Activated naive CD8-positive, alpha-beta T cell treated with anti-CD3 and anti-CD28 coated beads for 36 hours (primary cell): ENCODE data around the gene TNIK. TPM values are rescaled to one million over a fixed set of nuclear protein-coding genes. Genes with fewer than 3 reads are reported as not detected.
"Not testable (repeated sequence)": the region's sequence is repeated elsewhere in the genome, so short reads cannot be mapped to it uniquely, and the experiment has no call there.

Source experiments
- DNase-seq: peaks from one replicate; pipeline ENCODE4 v3.0.0; 2021
- H3K27ac Mint-ChIP-seq: one replicate; pipeline ENCODE4 v1.8.0; 2022; ENCODE audit warnings: mild to moderate bottlenecking, moderate library complexity, mixed read lengths
- H3K27me3 Mint-ChIP-seq: one replicate; pipeline ENCODE4 v1.8.0; 2022; ENCODE audit warnings: mild to moderate bottlenecking, mixed read lengths
- H3K36me3 Mint-ChIP-seq: one replicate; pipeline ENCODE4 v1.8.0; 2021; ENCODE audit warnings: mild to moderate bottlenecking, mixed read lengths
- H3K4me1 Mint-ChIP-seq: one replicate; pipeline ENCODE4 v1.8.0; 2021; ENCODE audit warnings: mixed read lengths
- H3K4me3 Mint-ChIP-seq: one replicate; pipeline ENCODE4 v1.8.0; 2022; ENCODE audit warnings: mild to moderate bottlenecking, moderate library complexity, mixed read lengths
- H3K9me3 Mint-ChIP-seq: one replicate; pipeline ENCODE4 v1.8.0; 2022; ENCODE audit warnings: mixed read lengths
- total RNA-seq, 2 experiments: library from RNA; stranded (reverse); gene quantifications; one replicate each; pipeline ENCODE4 v1.2.3, GENCODE V29; 2021

The TNIK gene
- total RNA-seq, 2 experiments from 2014 or later, result 21.3 to 24.6 TPM

DNA sequence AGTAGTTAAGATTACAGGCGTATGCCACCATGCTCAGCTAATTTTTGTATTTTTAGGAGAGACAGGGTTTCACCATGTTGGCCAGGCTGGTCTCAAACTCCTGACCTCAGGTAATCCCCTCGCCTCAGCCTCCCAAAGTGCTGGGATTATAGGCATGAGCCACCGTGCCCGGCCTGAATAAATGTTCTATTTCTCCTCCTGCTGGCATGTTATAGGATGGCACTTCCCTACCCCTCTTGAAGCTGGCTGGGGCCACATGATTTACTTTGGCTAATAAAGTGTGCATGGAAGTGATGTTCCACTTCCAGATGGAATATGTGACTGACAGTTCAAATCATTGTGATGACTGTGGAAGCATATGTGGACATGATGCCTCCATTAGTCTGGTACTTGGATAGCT lies 77.9 kb downstream of the TNIK start:
- not testable (repeated sequence) for H3K27me3 Mint-ChIP-seq, H3K27ac Mint-ChIP-seq, DNase-seq, H3K9me3 Mint-ChIP-seq, H3K4me3 Mint-ChIP-seq, H3K36me3 Mint-ChIP-seq
- H3K4me1 Mint-ChIP-seq, result peaks cover 36% of the 10 kb centered on the region

DNA sequence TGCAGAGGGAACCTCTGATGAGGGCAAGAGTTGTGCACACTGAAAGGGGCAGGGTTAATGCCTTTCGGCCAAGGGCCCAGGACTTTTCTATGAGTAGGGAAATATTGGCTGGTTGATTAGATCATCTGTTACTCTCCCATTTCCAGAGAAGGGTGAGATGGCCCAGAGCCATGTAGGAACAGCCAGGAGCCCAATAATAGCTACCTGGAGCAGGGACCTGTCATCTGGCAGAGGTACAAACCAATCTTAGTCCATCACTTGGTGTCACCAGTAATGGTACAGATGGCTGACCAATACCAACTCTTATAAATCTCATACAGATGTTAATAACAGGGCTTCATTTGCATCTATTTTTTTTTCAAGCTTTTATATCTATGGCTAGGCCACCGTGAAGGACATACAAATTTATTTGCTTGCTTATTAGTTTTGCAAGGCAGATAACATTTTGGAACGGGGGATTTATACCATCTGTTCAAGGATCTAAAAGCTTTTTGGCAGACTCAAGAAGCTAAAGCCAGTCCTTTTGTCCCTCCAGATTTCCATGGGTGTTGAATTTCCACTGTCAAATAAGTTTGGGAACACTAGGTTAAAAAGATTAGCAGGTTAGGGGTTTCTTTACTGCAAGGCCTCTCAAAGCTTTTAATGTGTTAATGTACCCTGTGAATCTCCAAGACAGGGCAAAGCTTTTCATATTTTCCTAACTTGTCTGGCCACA lies 79.3 kb downstream of the TNIK start:
- DNase-seq, result no peak
- no peak overlapping the region for H3K27ac Mint-ChIP-seq
- peaks cover 7% of the 10 kb centered on the region for H3K36me3 Mint-ChIP-seq
- H3K9me3 Mint-ChIP-seq, result no peaks in the 10 kb centered on the region
- peaks cover 43% of the 10 kb centered on the region for H3K4me1 Mint-ChIP-seq
- no peak overlapping the region for H3K4me3 Mint-ChIP-seq
- H3K27me3 Mint-ChIP-seq, result no peaks in the 10 kb centered on the region

DNA sequence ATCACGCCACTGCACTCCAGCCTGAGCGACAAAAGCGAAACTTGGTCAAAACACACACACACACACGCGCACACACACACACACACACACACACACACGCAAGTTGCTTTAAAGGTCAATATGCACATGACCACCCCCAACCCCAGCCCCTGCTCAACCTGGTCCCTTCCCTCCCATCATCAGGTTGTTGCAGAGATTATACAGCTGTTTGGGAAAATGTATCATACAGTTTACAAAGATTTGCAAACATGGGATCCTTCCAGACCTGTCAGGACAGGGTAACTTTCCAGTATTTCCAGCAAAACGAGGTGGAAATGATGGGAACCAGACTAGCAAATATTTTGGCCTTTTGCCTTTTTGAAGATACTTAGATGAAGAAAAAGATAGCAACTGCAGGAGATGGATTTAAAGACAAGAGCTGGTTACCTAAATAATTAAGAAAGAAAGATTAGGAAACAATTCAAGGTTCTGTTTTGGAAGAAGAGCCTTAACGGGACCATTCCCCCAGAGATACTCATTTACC lies 80.2 kb downstream of the TNIK start:
- no peak overlapping the region for H3K4me3 Mint-ChIP-seq
- H3K27ac Mint-ChIP-seq, result no peak overlapping the region
- DNase-seq, result no peak
- H3K36me3 Mint-ChIP-seq, result peaks cover 6% of the 10 kb centered on the region
- no peaks in the 10 kb centered on the region for H3K9me3 Mint-ChIP-seq
- peaks cover 44% of the 10 kb centered on the region for H3K4me1 Mint-ChIP-seq
- no peaks in the 10 kb centered on the region for H3K27me3 Mint-ChIP-seq

DNA sequence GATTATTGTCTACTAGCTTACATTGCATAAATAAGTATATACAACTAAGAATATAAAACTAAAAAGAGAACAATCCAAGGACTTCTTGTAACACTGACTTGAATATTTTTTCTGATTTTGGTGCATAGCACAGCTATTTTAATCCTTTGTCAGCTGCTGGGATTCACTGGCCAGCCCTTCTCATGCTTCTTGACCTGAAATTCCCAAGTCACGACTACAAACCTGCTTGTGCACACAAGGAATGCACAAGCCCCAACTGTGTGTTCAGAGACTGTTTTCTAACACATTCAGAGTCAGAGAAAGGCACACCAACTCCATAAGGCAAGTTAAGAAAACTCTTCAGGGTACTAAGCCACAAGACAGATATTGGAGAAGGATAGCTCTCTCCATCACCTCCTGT lies 80.9 kb downstream of the TNIK start:
- Mint-ChIP-seq H3K27ac (no peak overlapping the region), H3K4me3 (no peak overlapping the region), H3K36me3 (peaks cover 3% of the 10 kb centered on the region), H3K9me3 (no peaks in the 10 kb centered on the region), H3K27me3 (no peaks in the 10 kb centered on the region), H3K4me1 (peaks cover 37% of the 10 kb centered on the region)
- DNase-seq, result no peak

DNA sequence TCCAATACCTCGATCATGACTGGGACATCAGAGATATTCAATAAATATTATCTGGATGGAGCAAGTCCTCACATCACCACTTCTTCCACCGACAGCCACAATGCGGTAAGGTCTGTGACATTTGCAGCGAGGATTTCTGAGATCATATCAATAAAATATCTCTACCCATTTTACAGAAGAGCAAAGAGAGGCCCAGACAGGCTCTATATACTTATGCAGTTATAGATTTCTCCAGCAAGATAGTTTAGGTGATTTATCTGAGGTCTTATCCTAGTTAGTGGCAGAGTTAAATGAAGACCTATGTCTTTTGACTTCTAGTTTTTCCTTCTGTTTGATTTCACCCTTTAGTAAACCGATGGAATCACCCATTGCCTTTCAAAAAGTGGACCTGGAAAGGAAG lies 81.6 kb downstream of the TNIK start:
- peaks cover 30% of the 10 kb centered on the region for H3K4me1 Mint-ChIP-seq
- no peaks in the 10 kb centered on the region for H3K9me3 Mint-ChIP-seq
- H3K27ac Mint-ChIP-seq, result no peak overlapping the region
- no peak overlapping the region for H3K4me3 Mint-ChIP-seq
- no peaks in the 10 kb centered on the region for H3K27me3 Mint-ChIP-seq
- H3K36me3 Mint-ChIP-seq, result peaks cover 3% of the 10 kb centered on the region
- DNase-seq, result no peak

DNA sequence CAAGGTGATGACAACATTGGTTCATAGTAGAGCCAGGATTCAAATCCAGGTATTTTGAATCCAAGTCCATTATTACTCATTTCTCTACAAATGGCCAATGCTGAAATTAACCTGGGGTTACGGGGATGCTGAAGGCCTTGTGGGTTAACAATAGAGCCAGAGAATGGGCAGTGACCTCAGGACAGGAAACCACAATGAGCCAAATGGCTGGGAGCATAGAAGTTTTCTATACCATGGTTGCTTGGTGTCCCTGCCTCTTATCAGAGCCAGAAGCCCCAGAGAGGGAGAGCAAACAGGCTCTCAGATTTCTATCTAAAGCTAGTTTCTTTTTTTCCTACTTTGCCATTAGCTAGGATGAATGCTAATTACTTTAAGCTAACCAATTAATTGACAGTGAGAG lies 82.3 kb downstream of the TNIK start:
- H3K4me1 Mint-ChIP-seq, result peaks cover 25% of the 10 kb centered on the region
- H3K9me3 Mint-ChIP-seq, result no peaks in the 10 kb centered on the region
- H3K27me3 Mint-ChIP-seq, result no peaks in the 10 kb centered on the region
- H3K4me3 Mint-ChIP-seq, result no peak overlapping the region
- no peak for DNase-seq
- H3K36me3 Mint-ChIP-seq, result peaks cover 3% of the 10 kb centered on the region
- H3K27ac Mint-ChIP-seq, result no peak overlapping the region

DNA sequence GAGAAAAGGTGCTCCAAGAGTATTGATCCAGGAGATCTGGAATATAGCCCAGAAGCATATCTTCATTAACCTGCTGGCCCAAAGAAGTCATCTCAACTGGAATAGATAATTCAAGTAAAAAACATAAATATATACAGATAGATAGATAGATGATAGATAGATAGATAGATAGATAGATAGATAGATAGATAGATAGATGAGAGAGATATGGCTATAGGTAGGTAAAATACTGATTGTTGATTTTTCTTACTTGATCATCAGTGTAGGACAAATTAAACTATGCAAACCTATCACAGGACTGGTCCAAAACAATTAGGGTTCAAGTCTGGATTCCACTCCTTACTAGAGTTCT lies 83.6 kb downstream of the TNIK start:
- DNase-seq, result no peak
- H3K4me1 Mint-ChIP-seq, result peaks cover 31% of the 10 kb centered on the region
- H3K4me3 Mint-ChIP-seq, result no peak overlapping the region
- H3K9me3 Mint-ChIP-seq, result no peaks in the 10 kb centered on the region
- H3K27me3 Mint-ChIP-seq, result no peaks in the 10 kb centered on the region
- H3K27ac Mint-ChIP-seq, result no peak overlapping the region
- H3K36me3 Mint-ChIP-seq, result peaks cover 3% of the 10 kb centered on the region

DNA sequence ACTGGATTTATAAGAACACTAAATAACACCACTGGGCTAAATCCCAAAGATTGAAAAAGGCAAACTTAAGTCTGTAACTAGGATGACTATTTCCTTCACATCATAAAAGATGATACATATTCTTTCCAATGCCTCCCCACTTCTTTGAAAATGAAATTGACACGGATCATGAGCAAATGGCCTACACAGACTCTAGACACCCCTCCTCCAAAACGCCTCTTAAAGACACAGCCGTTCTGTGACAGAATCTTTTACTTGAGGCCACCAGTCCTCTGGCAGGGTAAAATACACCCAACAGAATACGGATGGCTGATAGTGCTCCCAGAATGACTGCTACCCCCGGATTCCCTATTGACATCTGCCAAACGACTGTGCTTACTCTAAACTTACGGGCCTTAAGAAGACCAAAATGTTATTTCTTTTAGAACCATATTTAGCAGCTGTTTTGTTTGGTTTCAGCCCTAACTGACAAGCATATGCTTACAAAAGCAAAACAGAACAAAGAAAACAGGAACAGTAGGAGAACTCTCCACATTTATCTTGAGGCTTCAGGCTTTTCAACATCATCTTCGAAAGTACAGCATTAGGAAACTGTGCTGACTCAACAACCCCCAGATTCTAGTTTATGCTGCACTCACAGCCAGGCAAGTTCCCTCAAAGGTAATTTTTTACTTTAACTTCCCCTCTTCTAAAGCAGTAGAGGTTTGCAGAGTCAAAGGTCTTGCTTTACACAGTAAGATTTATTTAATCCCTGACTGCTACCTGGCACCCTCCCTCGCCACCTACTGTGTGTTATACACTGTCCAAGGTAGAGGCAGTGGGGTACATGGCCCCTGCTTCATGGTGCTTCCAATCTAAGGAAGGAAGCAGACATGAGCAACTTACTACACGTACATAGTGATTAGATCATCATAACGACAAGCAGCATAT lies 84.3 kb downstream of the TNIK start:
- no peak overlapping the region for H3K27ac Mint-ChIP-seq
- DNase-seq, result no peak
- H3K4me1 Mint-ChIP-seq, result peaks cover 33% of the 10 kb centered on the region
- no peaks in the 10 kb centered on the region for H3K9me3 Mint-ChIP-seq
- H3K27me3 Mint-ChIP-seq, result no peaks in the 10 kb centered on the region
- H3K4me3 Mint-ChIP-seq, result no peak overlapping the region
- H3K36me3 Mint-ChIP-seq, result peaks cover 4% of the 10 kb centered on the region

DNA sequence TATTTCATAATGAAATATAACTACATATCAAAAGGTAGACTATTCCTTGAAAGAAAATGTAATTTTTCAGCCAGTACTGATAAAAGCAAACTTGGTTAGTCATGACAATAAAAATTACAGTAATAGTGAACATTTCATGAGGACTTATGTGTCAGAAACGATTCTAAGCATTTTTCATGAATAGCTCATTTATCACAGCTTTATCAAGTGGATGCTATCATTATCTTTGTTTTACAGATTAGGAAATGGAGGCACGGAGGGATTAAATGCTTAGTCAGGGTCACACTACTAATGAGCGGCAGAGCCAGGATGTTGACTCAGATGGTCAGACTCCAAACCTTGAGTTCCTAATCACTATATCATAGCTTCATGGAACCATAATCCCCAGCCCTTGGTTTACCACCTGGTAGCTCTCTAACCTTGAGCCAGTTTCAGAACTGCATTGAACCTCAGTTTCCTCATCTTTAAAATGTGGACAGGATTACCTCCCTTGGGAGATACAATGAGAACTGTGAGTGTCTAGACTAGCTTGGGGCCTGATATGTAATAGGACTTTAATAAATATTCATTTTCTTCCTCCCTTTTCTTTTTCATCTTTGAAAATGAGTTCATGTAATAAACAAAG lies 85.4 kb downstream of the TNIK start:
- no peak for DNase-seq
- no peaks in the 10 kb centered on the region for H3K27me3 Mint-ChIP-seq
- H3K27ac Mint-ChIP-seq, result no peak overlapping the region
- H3K9me3 Mint-ChIP-seq, result no peaks in the 10 kb centered on the region
- H3K4me3 Mint-ChIP-seq, result no peak overlapping the region
- H3K4me1 Mint-ChIP-seq, result peaks cover 40% of the 10 kb centered on the region
- H3K36me3 Mint-ChIP-seq, result peaks cover 10% of the 10 kb centered on the region

DNA sequence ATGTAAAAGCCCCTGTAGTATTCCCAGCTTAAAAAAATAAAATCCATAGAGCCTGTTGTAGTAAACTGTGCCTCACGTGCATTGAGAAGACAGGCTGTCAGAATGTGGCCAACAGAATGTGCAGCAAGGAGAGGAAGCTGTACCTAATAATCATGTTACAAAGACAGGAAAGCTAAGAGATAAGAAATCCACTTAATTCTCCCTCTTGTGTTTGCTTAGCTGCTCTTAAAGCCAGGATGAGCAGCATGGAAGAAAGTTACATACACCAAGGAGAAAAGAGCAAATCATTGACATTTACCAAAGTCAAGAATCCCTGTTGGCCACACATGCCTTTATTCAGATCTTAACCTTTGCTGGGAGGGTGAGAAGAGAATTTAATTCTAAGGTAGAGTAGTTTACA lies 85.9 kb downstream of the TNIK start:
- Mint-ChIP-seq H3K4me1 (peaks cover 40% of the 10 kb centered on the region), H3K27ac (no peak overlapping the region), H3K36me3 (peaks cover 9% of the 10 kb centered on the region), H3K9me3 (no peaks in the 10 kb centered on the region), H3K27me3 (no peaks in the 10 kb centered on the region), H3K4me3 (no peak overlapping the region)
- DNase-seq, result no peak

DNA sequence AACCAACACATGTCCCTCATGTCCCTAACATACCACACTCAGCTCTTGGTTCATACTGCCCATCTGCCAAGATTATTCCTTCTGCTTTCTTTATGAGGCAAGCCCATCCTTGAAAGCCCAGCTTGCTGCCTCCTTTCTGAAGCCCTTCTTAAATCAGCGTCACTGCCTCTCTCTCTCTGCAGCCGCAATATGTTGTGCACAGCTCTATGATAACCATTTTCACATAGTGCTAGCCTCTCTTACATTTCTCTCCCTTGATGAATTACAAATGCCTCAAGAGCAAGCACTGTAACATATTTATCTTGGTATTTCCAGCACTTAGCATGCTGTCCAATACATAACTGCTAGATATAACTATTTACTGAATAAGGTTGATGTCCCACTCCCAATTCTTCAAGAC lies 86.5 kb downstream of the TNIK start:
- no peak for DNase-seq
- Mint-ChIP-seq H3K36me3 (peaks cover 14% of the 10 kb centered on the region), H3K27me3 (no peaks in the 10 kb centered on the region), H3K9me3 (no peaks in the 10 kb centered on the region), H3K4me1 (peaks cover 41% of the 10 kb centered on the region), H3K27ac (no peak overlapping the region), H3K4me3 (no peak overlapping the region)

DNA sequence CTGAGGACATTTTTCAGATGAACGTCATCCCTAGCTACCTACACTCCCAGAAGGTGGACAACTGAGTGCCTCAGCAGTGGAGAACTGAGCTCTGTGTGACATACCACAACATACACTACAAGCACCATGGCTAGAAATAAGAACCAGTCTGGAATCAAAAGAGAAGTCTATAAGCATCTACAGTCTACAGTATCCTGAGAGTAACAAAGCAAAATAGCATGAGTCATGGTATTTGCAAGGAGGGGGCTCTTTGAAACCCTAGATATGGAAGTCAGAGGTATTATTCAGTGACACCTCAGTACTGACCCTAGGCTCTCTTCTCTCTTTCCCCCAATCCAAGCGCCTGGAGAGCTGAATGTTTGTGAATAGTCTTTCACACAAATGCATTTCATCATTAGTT lies 87.5 kb downstream of the TNIK start:
- H3K36me3 Mint-ChIP-seq, result peaks cover 20% of the 10 kb centered on the region
- H3K9me3 Mint-ChIP-seq, result no peaks in the 10 kb centered on the region
- H3K27ac Mint-ChIP-seq, result no peak overlapping the region
- H3K27me3 Mint-ChIP-seq, result no peaks in the 10 kb centered on the region
- peaks cover 39% of the 10 kb centered on the region for H3K4me1 Mint-ChIP-seq
- no peak for DNase-seq
- H3K4me3 Mint-ChIP-seq, result no peak overlapping the region

DNA sequence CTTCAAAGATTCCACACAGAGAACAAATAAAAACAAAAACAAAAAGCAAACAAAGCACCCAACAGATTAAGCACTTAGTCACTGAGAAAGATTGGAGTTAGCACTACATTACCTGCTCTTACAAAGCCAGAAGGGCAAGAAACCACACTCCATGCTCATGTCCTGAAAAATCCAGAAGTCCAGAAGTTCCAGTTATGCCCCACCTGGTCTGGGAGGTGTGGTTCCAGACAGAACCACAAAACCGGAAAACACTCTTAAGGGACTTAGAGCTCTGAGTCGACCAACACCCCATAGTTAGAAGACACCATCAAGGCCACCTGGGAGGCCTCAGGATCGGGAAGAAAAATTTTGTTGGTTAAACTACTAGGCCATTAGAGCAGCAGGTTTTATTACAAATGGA lies 88.9 kb downstream of the TNIK start:
- H3K36me3 Mint-ChIP-seq, result peaks cover 24% of the 10 kb centered on the region
- H3K27me3 Mint-ChIP-seq, result no peaks in the 10 kb centered on the region
- H3K4me1 Mint-ChIP-seq, result peaks cover 33% of the 10 kb centered on the region
- no peak overlapping the region for H3K27ac Mint-ChIP-seq
- no peak for DNase-seq
- H3K4me3 Mint-ChIP-seq, result no peak overlapping the region
- peaks cover 1% of the 10 kb centered on the region for H3K9me3 Mint-ChIP-seq

DNA sequence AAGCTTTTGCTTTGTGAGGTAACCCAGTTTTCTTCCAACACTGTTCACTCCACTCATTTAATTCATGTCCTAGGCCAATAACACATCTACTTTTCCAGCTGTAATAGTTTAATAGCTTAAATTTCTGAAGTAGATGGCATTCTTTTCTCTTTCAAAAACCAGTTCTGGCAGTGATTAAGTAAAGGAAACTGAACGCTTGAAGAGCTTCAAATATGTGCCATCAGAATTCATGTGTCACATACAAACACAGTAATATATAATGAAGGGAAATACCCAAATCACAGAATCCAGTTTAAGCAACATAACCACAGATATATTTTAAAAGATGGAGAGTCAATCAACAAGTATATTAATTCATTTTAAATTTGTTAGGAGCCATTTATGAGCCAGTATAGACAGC lies 91.0 kb downstream of the TNIK start:
- Mint-ChIP-seq H3K9me3 (peaks cover 1% of the 10 kb centered on the region), H3K27me3 (no peaks in the 10 kb centered on the region), H3K36me3 (peaks cover 24% of the 10 kb centered on the region), H3K4me3 (no peak overlapping the region), H3K27ac (no peak overlapping the region), H3K4me1 (peaks cover 27% of the 10 kb centered on the region)
- DNase-seq, result no peak

DNA sequence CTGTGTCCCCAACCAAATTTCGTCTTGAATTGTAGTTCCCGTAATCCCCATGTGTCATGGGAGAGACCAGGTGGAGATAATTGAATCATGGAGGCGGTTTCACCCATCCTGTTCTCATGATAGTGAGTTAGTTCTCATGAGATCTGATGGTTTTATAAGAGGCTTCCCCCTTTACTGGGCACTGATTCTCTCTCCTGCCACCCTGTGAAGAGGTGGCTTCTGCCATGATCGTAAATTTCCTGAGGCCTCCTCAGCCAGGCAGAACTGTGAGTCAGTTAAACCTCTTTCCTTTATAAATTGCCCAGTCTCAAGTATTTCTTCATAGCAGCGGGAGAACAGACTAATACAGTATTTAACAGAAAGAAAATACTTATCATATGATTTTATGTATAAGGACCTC lies 93.5 kb downstream of the TNIK start:
- not testable (repeated sequence) for H3K27me3 Mint-ChIP-seq, H3K27ac Mint-ChIP-seq, H3K4me3 Mint-ChIP-seq, H3K9me3 Mint-ChIP-seq, DNase-seq
- H3K4me1 Mint-ChIP-seq, result peaks cover 30% of the 10 kb centered on the region
- H3K36me3 Mint-ChIP-seq, result peaks cover 24% of the 10 kb centered on the region
